AG20443 (cell line): ENCODE data around the gene TENT5C.
A peak's percentile ranks its signal among the peaks of the same experiment; 100 is the strongest.

Source experiments
- DNase-seq: peaks from one replicate; pipeline ENCODE4 v3.0.0; 2012; ENCODE audit warnings: low spot score, mixed read lengths

The TENT5C gene

GRCh38 chr1:117592155-117592554 lies 13.7 kb upstream of the TENT5C start:
- DNase-seq = no peak

- DNase-seq = no peak
Measured at GRCh38 chr1:117594261-117594990, 11.4 kb upstream of the TENT5C start.

DNA sequence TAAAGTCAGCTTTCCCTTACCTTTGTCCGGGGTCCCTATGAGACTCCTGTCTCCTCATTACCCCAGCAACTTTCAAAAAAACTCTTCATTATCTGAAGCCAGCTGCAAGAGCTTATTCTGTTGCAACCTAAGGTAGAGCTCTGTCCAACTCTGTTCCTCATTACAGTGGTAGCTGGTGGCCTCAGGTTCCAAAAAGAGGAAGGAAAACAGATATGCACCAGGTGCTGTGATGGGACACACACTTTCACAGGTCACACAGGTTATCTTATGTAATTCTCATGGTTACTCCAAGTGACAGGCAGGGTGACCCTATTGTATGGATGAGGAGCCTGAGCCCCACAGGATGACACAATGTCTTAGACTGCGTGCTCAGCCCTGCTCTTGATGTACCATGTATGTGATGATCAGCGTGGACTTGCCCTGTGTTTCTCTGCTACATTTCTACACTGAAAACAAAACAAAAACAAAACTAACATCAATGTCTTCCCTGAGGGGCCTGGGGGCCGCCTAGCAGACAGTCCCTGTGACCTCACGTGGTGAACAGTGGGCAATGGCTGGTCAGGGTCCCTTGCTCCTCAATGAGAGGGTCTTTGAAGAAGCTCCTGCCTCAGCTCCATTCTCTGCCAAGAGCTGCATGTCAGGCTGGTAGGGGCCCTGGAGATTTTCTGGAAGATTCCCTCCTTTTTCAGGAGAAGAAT lies 9.7 kb upstream of the TENT5C start:
- DNase-seq = no peak

DNA sequence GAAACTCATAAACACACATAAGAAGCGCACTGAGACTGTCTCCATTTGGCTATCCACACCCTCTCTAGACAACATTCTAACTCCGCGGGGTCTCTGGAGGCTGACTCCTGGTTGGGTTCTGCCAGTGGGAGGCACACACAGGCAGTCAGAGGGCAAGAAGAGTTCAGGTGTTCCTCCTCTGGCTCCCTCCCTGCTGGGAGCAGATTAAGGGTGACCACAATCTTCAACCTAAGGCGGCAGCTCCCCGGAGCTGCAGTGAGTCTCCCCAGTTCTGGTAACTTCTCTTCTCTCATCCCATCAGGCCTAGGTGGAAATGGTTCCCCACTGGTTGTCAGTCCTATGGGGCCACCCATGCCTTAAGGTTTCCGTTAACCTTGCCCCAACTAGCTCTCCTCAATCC lies 7.4 kb upstream of the TENT5C start:
- no peak for DNase-seq

GRCh38 chr1:117599286-117600221 lies 6.3 kb upstream of the TENT5C start:
- no peak for DNase-seq

GRCh38 chr1:117600325-117600943 lies 5.4 kb upstream of the TENT5C start:
- no peak for DNase-seq

DNA sequence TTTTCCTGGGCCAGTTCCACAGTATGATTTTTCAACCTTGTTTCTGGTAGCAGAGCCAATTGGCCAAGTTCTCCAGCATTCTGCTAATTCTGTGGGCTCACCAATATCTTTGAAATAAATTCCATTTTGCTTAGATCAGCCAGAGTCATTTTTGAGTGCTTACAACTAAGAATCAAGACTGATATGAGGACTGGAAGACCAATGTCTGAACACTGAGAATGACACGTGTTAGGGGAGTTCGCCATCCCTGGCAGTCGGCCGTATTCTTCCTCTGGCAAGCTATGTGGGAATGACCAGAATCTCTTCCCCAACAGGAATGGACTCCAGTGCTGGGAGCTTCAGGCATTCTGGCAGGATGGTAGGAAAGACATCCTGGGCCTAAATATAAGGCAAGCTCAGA lies 4.9 kb upstream of the TENT5C start:
- DNase-seq = no peak

DNA sequence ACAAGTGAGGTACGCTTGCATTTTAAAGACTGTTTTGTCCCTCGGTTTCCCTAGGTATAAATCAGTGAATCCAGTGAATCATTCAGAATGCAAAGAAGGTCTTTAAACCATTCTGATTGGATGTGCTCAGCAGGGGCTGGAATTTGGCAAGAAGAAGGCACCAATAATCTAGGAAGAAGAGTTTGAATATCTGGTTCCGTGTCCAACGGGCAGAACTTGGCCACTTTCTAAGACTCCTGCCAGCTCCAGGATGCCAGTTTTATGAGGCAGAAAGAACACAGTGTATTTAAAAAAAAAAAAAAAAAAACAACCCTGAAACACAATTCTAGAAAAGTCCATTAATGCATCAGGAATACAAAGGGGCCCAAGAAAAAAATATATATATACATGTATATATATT lies 3.0 kb upstream of the TENT5C start:
- no peak for DNase-seq

- DNase-seq = peak; percentile 26
Measured at GRCh38 chr1:117605164-117605773, 579 bp upstream of the TENT5C start.

- DNase-seq = peak; percentile 14
Measured at GRCh38 chr1:117606649-117607430, 992 bp downstream of the TENT5C start.

- DNase-seq = no peak
Measured at GRCh38 chr1:117607471-117607870, 1.6 kb downstream of the TENT5C start.

DNA sequence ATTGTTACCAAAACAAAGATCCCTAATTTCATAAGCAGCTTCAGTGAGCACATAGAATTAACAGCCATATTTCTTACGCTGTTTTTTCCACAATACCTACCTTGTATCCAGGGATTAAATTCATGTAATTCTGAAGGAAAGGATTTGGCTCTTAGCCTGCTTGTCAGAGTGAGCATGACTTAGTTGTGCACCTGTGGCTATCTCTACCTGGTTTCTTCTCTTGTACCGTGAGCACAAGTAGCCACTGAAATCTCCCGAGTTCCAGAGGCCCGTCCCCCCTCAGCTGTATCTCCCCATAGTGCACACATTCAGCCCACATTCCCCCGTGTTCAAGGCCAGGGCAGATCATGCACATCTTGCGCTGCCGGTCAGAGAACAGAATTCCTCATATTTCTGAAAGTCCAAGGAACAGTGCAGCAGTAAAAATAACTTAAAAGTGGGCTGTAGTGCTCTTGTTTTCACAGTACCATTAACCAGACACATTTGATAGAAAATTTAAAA lies 2.3 kb downstream of the TENT5C start:
- DNase-seq = no peak

DNA sequence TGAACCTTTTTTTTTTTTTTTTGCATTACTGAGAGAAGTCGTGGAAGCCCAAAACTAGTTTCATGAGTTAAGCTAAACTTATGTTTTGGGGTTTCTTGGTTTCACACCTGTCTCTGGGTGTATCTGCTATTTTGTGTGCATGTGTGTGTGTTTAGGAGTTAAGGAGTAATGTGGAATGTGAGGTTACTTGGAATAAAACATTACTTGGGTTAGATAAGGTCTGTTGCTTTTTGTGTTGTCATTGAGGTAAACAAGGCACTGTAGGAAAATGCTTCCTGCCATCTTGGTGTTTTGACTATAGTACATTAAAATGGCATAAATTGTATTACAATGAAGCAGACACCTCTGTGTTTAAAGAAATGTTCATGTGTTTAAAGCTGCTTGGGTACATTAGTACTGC lies 2.9 kb downstream of the TENT5C start:
- DNase-seq = no peak

- DNase-seq = no peak
Measured at GRCh38 chr1:117609471-117609911, 3.6 kb downstream of the TENT5C start.

- no peak for DNase-seq
Measured at GRCh38 chr1:117610036-117610435, 4.2 kb downstream of the TENT5C start.

- DNase-seq = no peak
Measured at GRCh38 chr1:117611121-117611601, 5.3 kb downstream of the TENT5C start.

GRCh38 chr1:117611894-117612483 lies 6.1 kb downstream of the TENT5C start:
- DNase-seq = no peak

DNA sequence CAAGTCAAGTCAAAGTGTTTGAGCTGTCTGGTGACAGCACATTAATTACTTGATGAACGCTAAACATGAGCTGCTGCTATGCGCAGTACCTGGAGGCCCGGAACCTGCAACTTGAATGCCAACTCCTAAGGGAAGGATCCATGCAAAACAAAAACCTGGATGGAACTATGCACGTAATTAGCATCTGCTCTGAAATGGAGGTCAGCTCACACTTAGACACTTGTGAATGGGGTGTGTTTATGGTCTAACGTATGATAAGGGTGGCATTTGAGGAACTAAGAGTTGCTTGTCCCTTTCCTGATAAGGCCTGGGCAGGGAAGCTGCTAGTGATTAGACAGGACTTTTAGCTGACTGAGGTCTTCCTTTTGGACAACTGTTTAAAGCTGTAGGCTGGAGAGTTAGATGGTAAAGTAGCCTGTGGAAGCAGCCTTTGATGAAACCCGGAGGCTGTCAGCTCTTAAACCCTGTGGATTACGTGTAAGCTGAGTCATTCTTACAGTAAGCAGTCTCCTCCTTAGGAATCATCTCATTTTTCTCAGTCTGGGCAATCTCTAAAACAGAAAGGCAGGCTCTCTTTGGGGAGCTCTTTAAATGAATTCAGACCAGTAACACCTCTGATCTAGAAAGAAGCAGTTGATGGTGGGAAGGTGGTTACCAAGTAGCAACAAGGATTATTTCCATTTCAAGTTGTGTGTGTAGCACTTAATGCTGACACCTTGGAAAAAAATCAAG lies 6.8 kb downstream of the TENT5C start:
- peak; percentile 61 for DNase-seq

GRCh38 chr1:117613249-117613968 lies 7.6 kb downstream of the TENT5C start:
- no peak for DNase-seq
